Panc1 (cell line): Measurements from ENCODE around the gene INPP4A. TPM values are rescaled to one million over a fixed set of nuclear protein-coding genes. Genes with fewer than 3 reads are reported as not detected.

ENCODE experiments used
- ATAC-seq: fragments of 200-7000 bp; cut with Tn5 transposase; 2 replicates; pipeline ENCODE4 v1.9.1; 2020; ENCODE audit warnings: mild to moderate bottlenecking, moderate library complexity
- BruUV-seq: library from RNA; stranded (reverse); fragments of 400-500 nt; replicated peaks from 2 replicates; lab custom pipeline; 2021; lab: Mats Ljungman, UMichigan
- CTCF ChIA-PET: fragments of 300-600 bp; sonication (Branson Sonifier 250); formaldehyde crosslinking; loops from one replicate; lab custom pipeline; 2022; ENCODE audit warnings: antibody characterized with exemption; lab: Charles Lee
- POLR2A ChIA-PET: fragments of 300-600 bp; sonication (Branson Sonifier 250); formaldehyde crosslinking; loops from one replicate; lab custom pipeline; 2022; ENCODE audit warnings: antibody characterized with exemption; lab: Charles Lee
- DNase-seq: peaks from one replicate; pipeline ENCODE4 v3.0.0-alpha.2; 2010; ENCODE audit warnings: low read depth, low spot score
- H3K27ac ChIP-seq: 2 replicates; pipeline ENCODE4 v1.5.1; 2011; ENCODE audit warnings: mild to moderate bottlenecking, low read length, inconsistent platforms
- H3K27me3 ChIP-seq: fragments of 200-500 bp; sonication (Bioruptor generic); 2 replicates; pipeline ENCODE4 v1.6.0; 2014; ENCODE audit warnings: low read length, inconsistent platforms; ENCODE audit not compliant: control insufficient read depth, insufficient read depth
- H3K36me3 ChIP-seq: fragments of 200-500 bp; sonication (Bioruptor generic); 2 replicates; pipeline ENCODE4 v1.5.1; 2014; ENCODE audit warnings: inconsistent platforms, mild to moderate bottlenecking, low read length, moderate library complexity; ENCODE audit not compliant: control insufficient read depth, insufficient read depth
- H3K4me1 ChIP-seq: 2 replicates; pipeline ENCODE4 v1.5.1; 2011; ENCODE audit warnings: inconsistent platforms, mild to moderate bottlenecking, low read length, moderate library complexity; ENCODE audit not compliant: control insufficient read depth, insufficient read depth
- H3K4me3 ChIP-seq, 2 experiments: 2 replicates each; pipeline ENCODE4 v1.5.1; 2011 to 2012; ENCODE audit warnings: low read depth in 2 of 2, low read length in 2 of 2, mild to moderate bottlenecking in 2 of 2, inconsistent platforms in 1 of 2, moderate library complexity in 1 of 2
- H3K9me3 ChIP-seq: fragments of 200-500 bp; sonication (Bioruptor generic); 2 replicates; pipeline ENCODE4 v1.5.1; 2014; ENCODE audit warnings: low read depth, mild to moderate bottlenecking, inconsistent platforms, low read length, moderate library complexity; ENCODE audit not compliant: control insufficient read depth, insufficient read depth
- CTCF ChIP-seq: fragments of 450-650 bp; IDR thresholded peaks from 2 replicates; pipeline ENCODE4 v1.5.1; 2017; ENCODE audit warnings: mild to moderate bottlenecking
- POLR2AphosphoS5 ChIP-seq: IDR thresholded peaks from 2 replicates; pipeline ENCODE4 v1.6.1; 2012; ENCODE audit warnings: mild to moderate bottlenecking, low read depth, low read length, moderate library complexity
- REST ChIP-seq, 2 experiments: IDR thresholded peaks; 2 replicates each; pipeline ENCODE4 v1.6.1; 2011 to 2012; ENCODE audit warnings: low read depth in 2 of 2, control low read depth in 1 of 2, low read length in 1 of 2, mild to moderate bottlenecking in 1 of 2, moderate library complexity in 1 of 2; ENCODE audit not compliant: insufficient read depth in 1 of 2
- SIN3A ChIP-seq: IDR thresholded peaks from 2 replicates; pipeline ENCODE4 v1.6.1; 2012; ENCODE audit warnings: low read depth, mild to moderate bottlenecking, low read length, moderate library complexity, borderline replicate concordance; ENCODE audit not compliant: insufficient read depth
- TCF7L2 ChIP-seq: IDR thresholded peaks from 2 replicates; pipeline ENCODE4 v1.6.1; 2011; ENCODE audit warnings: mild to moderate bottlenecking, low read depth, low read length, inconsistent platforms
- in situ Hi-C: cut with HindIII; loops from 2 replicates; pipeline ENCODE4 v1.10.0; 2016; ENCODE audit warnings: low sequenced_read_pairs, low pct_unique_long_range_greater_than_20kb
- intact Hi-C: fragments of 100-400 bp; cut with micrococcal nuclease; formaldehyde crosslinking; loops from one replicate; pipeline ENCODE4 v1.10.0; 2022; ENCODE audit not compliant: unreplicated experiment
- total RNA-seq: library from RNA; stranded (reverse); gene quantifications from one replicate; pipeline ENCODE4 v1.2.1, GENCODE V29; 2021; ENCODE audit not compliant: unreplicated experiment

Gene INPP4A
- total RNA-seq, 1 experiment from 2014 or later: 22.9 TPM

GRCh38 chr2:98551316-98551715 is 106.7 kb downstream of the INPP4A start:
- POLR2A ChIA-PET: no interaction called here
- DNase-seq (no peak), ATAC-seq (no peak)
- CTCF ChIA-PET: no interaction called here
- intact Hi-C loops (no loop called here), in situ Hi-C loops (no loop called here)
- H3K4me1 ChIP-seq: no peaks in the 10 kb centered on the region
- H3K36me3 ChIP-seq: no peaks in the 10 kb centered on the region
- no peaks in the 10 kb centered on the region for H3K9me3 ChIP-seq
- no peaks in the 10 kb centered on the region for H3K27me3 ChIP-seq
- no peak for TF ChIP-seq TCF7L2
- TF ChIP-seq SIN3A: no peak
- TF ChIP-seq REST (IDR thresholded peaks at IDR 0.05; ENCODE audit: insufficient read depth in 1 of 2, low read depth in 2 of 2, low read length in 1 of 2): no peak
- no peak for TF ChIP-seq POLR2AphosphoS5
- TF ChIP-seq CTCF: no peak
- H3K27ac ChIP-seq: no peak overlapping the region
- H3K4me3 ChIP-seq: no peak overlapping the region
- no TSS peak for BruUV-seq

- no peak for ATAC-seq
- ChIA-PET POLR2A (no interaction called here), CTCF (no interaction called here)
- Histone ChIP-seq H3K36me3 (no peaks in the 10 kb centered on the region), H3K27me3 (no peaks in the 10 kb centered on the region), H3K27ac (no peak overlapping the region), H3K9me3 (no peaks in the 10 kb centered on the region), H3K4me3 (no peak overlapping the region), H3K4me1 (no peaks in the 10 kb centered on the region)
- no peak for TF ChIP-seq POLR2AphosphoS5
- TF ChIP-seq TCF7L2: no peak
- no peak for TF ChIP-seq CTCF
- TF ChIP-seq REST (IDR thresholded peaks at IDR 0.05; ENCODE audit: insufficient read depth in 1 of 2, low read depth in 2 of 2, low read length in 1 of 2): no peak
- TF ChIP-seq SIN3A: no peak
- no peak for DNase-seq
- BruUV-seq: no TSS peak
- intact Hi-C loops: no loop called here
- in situ Hi-C loops: no loop called here
Observed at GRCh38 chr2:98552499-98553179, 108.0 kb downstream of the INPP4A start.
